Measurements from ENCODE around the gene TRIM51.
"Not testable (repeated sequence)": the region's sequence is repeated elsewhere in the genome, so short reads cannot be mapped to it uniquely, and the experiment has no call there.

TRIM51 gene, protein sequence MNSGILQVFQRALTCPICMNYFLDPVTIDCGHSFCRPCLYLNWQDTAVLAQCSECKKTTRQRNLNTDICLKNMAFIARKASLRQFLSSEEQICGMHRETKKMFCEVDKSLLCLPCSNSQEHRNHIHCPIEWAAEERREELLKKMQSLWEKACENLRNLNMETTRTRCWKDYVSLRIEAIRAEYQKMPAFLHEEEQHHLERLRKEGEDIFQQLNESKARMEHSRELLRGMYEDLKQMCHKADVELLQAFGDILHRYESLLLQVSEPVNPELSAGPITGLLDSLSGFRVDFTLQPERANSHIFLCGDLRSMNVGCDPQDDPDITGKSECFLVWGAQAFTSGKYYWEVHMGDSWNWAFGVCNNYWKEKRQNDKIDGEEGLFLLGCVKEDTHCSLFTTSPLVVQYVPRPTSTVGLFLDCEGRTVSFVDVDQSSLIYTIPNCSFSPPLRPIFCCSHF

DNA sequence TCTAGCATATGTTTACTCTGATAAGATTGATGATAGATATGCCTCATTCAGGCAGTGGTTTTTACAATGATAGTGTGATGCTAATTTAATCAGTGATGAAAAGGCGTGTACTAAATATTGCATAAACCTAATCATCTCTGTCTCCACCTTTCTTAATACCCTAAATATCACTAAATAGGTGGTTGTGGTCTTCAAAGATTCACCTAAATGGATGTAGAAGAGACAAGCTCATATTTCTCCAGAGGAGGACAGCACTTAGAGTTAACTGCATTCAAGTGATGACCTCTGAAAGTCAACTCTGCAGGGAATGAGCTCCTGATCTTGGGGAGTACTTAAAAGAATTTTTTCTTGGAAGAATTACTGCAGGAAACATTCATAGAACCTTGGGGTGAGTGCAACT, at the start of gene TRIM51:
TRIM51 (plus strand) TSS at position 301 of the 400 bp plus-strand sequence. CDS start 2,132 bp downstream, outside the sequence.
- not testable (repeated sequence) for DNase-seq (ENCODE audit: low spot score)

DNA sequence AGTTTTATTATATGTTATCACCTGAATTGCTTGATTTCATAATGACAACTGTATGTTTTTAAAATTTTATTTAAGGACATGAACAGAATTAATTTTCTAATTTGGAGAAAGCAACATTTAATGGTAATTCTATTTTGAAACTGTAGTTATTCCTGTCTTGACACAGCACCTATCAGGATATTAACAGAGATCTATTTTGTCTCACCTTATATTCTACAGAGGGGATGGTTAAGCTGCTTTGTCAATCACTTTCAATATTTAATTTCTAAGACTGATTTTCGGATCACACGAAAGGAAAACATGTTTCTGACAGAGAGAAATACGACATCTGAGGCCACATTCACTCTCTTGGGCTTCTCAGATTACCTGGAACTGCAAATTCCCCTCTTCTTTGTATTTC, 44.6 kb upstream of the TRIM51 start, which contains the start of gene OR5D16:
OR5D16 (plus strand) TSS at position 301 of the 400 bp plus-strand sequence; CDS start at position 301, 0 bp downstream.
- no peak for DNase-seq (ENCODE audit: low spot score)
- TF ChIP-seq, protein P1, sequence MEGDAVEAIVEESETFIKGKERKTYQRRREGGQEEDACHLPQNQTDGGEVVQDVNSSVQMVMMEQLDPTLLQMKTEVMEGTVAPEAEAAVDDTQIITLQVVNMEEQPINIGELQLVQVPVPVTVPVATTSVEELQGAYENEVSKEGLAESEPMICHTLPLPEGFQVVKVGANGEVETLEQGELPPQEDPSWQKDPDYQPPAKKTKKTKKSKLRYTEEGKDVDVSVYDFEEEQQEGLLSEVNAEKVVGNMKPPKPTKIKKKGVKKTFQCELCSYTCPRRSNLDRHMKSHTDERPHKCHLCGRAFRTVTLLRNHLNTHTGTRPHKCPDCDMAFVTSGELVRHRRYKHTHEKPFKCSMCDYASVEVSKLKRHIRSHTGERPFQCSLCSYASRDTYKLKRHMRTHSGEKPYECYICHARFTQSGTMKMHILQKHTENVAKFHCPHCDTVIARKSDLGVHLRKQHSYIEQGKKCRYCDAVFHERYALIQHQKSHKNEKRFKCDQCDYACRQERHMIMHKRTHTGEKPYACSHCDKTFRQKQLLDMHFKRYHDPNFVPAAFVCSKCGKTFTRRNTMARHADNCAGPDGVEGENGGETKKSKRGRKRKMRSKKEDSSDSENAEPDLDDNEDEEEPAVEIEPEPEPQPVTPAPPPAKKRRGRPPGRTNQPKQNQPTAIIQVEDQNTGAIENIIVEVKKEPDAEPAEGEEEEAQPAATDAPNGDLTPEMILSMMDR (IDR thresholded peaks at IDR 0.05; ENCODE audit: extremely low read depth, missing control alignments) = no peak

DNA sequence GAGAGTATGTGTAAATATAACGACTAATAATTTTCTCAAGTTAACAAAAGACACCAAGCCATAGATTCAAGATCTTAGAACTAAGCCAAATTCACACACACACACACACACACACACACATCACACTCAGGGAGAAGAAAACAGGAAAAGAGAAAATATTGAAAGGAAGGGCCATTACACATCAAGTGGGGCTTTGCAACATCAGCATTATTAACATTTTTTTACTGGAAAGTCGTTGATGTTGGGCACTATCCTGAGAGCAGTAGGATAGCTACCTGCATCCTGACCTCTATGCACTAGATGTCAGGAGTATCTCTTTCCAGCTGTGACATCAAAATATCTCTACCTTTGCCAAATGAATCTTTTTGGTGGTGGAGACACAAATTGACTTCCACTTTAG, 35.6 kb upstream of the TRIM51 start:
- TF ChIP-seq, protein P1 (IDR thresholded peaks at IDR 0.05; ENCODE audit: extremely low read depth, missing control alignments) = no peak
- DNase-seq (ENCODE audit: low spot score) = no peak

DNA sequence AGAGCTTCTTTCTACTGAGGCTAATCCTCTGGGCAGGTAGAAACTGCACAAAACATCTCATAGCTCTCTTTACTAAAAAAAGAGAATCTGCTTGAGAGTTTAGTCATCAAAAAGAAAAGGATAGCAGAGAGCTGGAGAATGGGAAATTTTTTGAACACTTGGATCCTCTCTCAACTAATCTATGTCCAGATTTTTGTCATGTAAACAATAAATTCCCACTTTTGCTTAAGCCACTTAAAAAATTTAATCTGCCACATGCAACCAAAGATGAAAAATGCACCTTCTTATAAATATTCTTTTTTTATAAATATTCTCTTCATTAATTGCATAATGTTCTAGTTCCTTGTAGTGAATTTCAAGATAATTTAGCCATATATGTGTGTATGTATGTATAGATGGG, 34.1 kb upstream of the TRIM51 start:
- TF ChIP-seq, protein P1 (IDR thresholded peaks at IDR 0.05; ENCODE audit: extremely low read depth, missing control alignments) = no peak
- DNase-seq (ENCODE audit: low spot score) = no peak

DNA sequence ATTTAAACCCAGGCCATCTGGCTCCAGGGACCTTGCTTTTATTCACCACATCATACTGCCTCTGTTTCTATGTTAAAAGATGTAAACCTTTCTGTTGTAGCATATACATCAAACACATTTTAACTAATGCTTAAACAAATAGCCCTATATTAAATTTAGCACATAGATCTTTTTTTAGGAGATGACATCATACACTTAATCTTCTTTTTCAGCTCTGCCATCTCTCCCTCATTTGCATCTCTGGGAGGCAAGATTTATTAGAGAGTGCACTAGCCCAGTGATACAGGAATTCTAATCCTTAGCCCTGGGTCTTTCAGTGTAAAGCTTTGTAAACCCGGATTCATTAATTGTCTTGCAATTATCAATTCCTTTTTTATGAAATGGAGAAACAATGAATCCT, 31.0 kb upstream of the TRIM51 start:
- TF ChIP-seq, protein P1 (IDR thresholded peaks at IDR 0.05; ENCODE audit: extremely low read depth, missing control alignments) = no peak
- DNase-seq (ENCODE audit: low spot score) = no peak

DNA sequence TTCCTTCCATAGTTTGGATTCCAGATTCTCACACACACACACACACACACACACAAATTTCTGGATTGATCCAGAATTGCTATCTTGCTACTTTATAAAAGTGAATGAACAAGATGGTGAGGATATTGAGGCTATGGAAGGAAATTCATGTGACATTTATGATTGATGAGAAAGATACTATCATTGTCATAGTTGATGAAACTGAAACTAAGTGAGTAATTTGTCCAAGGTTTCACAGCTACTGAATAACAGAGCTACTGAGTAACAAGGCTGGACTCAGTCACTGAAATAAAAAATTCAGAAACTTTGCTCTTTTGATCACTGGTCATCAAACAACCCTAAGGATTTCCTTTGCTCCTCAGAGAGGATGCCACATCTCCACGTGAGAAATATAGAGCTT, 28.4 kb upstream of the TRIM51 start:
- DNase-seq (ENCODE audit: low spot score) = no peak
- TF ChIP-seq, protein P1 (IDR thresholded peaks at IDR 0.05; ENCODE audit: extremely low read depth, missing control alignments) = no peak

DNA sequence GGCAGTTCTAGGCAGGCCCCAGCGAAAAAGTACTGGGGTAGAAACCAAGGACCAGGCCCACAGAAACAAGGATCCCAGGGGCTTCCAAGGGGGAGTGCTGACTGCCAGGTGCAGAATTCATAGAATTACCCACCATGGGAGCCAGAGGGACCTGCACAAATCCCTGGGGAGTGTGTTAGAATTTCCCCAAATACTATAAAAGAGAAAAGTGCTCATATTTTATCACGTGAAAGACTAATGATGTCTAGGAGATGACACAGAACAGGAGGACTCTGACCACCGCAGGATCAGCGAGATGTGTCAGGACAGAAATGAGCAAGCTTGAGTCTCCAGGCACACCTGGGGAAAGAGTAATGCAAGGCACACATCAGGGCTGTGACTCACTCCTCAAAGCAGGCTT, 15.7 kb upstream of the TRIM51 start:
- DNase-seq (ENCODE audit: low spot score) = not testable (repeated sequence)

DNA sequence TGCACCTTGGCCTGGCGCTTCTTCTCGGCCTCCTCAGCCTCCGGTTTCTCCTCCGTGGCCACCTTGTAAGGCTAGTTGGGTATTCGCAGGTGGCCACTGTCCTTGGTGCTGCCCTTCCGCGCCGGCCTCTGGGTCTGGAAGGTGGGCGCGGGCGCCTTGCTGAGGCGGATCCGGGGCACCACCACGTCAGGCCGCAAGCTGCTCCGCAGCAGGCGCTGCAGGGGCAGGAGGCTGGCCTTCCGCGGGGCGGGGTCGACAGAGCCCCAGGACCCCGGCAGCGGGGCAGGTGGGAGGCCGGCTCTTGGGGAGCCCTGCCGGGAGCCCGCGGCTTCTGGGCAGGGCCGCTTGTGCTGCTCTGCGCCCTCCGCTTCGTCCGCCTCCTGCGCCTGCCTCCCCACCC, 10.4 kb upstream of the TRIM51 start:
- DNase-seq (ENCODE audit: low spot score) = not testable (repeated sequence)

DNA sequence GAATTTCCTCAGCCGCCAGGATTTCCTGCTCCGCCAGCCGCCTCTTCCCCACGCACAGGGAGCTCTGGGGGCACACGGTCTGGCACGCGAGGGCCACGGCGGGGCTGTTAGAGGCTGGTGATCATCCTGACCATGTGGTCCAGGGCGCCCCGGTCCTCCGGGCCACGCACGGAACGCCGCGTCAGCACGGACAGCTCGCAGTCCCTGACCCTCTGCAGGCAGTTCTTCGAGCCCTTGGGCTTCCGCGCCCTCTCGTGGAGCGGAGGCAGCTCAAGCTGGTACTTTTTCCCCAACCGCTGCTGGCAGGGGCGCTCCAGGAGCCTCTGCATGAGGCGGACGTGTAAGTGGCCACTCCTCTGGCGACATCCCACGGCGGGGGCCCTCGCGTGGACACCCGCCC, 10.0 kb upstream of the TRIM51 start:
- not testable (repeated sequence) for DNase-seq (ENCODE audit: low spot score)

DNA sequence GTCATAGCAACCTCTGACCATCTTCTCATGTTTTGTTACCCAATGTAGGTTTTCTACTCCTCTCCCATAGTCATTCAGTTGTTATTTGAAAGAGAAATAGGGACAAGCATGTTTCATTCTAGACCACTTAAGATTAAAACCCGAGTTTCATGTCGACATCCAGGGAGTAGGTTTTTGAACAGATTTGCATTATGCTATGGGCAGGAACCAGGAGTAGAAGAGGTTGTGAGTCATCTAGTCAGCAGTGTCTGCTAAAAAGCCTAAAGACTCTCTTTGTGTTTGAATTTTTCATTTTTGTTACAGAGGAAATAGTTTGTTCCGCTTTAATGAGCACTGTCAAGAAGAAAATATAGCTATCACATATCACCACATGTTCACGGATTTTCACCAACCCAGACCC, 1.9 kb downstream of the TRIM51 start:
- DNase-seq (ENCODE audit: low spot score) = not testable (repeated sequence)

DNA sequence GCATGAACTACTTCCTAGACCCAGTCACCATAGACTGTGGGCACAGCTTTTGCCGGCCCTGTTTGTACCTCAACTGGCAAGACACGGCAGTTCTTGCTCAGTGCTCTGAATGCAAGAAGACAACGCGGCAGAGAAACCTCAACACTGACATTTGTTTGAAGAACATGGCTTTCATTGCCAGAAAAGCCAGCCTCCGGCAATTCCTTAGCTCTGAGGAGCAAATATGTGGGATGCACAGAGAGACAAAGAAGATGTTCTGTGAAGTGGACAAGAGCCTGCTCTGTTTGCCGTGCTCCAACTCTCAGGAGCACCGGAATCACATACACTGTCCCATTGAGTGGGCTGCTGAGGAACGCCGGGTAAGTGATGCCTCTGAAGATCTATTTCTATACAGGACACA, 2.4 kb downstream of the TRIM51 start:
- not testable (repeated sequence) for DNase-seq (ENCODE audit: low spot score)

Measured in GM20000 (cell line).